WTC11 (cell line): Measurements from ENCODE around the gene PCP2. TPM values are rescaled to one million over a fixed set of nuclear protein-coding genes. Genes with fewer than 3 reads are reported as not detected.

Experiments
- ATAC-seq: fragments of 200-7000 bp; cut with Tn5 transposase; 2 replicates; pipeline ENCODE4 v1.10.0; 2021; ENCODE audit warnings: mild to moderate bottlenecking, moderate library complexity
- CTCF ChIA-PET: fragments of 300-600 bp; sonication (Branson Sonifier 250); formaldehyde crosslinking; loops from one replicate; lab custom pipeline; 2021; ENCODE audit warnings: antibody characterized with exemption; lab: Charles Lee
- POLR2A ChIA-PET: fragments of 350-600 bp; sonication (Branson Sonifier 250); formaldehyde crosslinking; loops from one replicate; lab custom pipeline; 2021; ENCODE audit warnings: antibody characterized with exemption; lab: Charles Lee
- DNase-seq: peaks from one replicate; pipeline ENCODE4 v3.0.0; 2021; ENCODE audit warnings: low spot score
- H3K27ac Mint-ChIP-seq: 2 replicates; pipeline ENCODE4 v1.8.0; 2021; ENCODE audit warnings: mixed read lengths
- H3K27me3 Mint-ChIP-seq: 2 replicates; pipeline ENCODE4 v1.8.0; 2021; ENCODE audit warnings: low read depth, mild to moderate bottlenecking, moderate library complexity, mixed read lengths
- H3K36me3 Mint-ChIP-seq: 2 replicates; pipeline ENCODE4 v1.8.0; 2021; ENCODE audit warnings: mixed read lengths
- H3K4me1 Mint-ChIP-seq: 2 replicates; pipeline ENCODE4 v1.8.0; 2022; ENCODE audit warnings: mixed read lengths
- H3K4me3 Mint-ChIP-seq: 2 replicates; pipeline ENCODE4 v1.8.0; 2021; ENCODE audit warnings: mild to moderate bottlenecking, moderate library complexity, mixed read lengths
- H3K9me3 Mint-ChIP-seq: 2 replicates; pipeline ENCODE4 v1.8.0; 2021; ENCODE audit warnings: mixed read lengths
- CDX4 ChIP-seq: fragments of 250-450 bp; sonication (Bioruptor Pico); IDR thresholded peaks from 2 replicates; pipeline ENCODE4 v1.9.0; 2021; ENCODE audit warnings: moderate library complexity, mild to moderate bottlenecking, inconsistent platforms, borderline replicate concordance
- E2F1 ChIP-seq: sonication (generic); formaldehyde crosslinking; IDR thresholded peaks from 2 replicates; pipeline ENCODE4 v1.8.0; 2022; ENCODE audit warnings: mild to moderate bottlenecking, missing genetic modification reagents
- ELF4 ChIP-seq: sonication (generic); formaldehyde crosslinking; IDR thresholded peaks from 2 replicates; pipeline ENCODE4 v1.8.1; 2022; ENCODE audit warnings: low read depth, mild to moderate bottlenecking, moderate library complexity, missing genetic modification reagents
- ESRRA ChIP-seq: sonication (generic); formaldehyde crosslinking; IDR thresholded peaks from 2 replicates; pipeline ENCODE4 v1.8.1; 2022; ENCODE audit warnings: mild to moderate bottlenecking, missing genetic modification reagents, borderline replicate concordance
- GABPB1 ChIP-seq: sonication (generic); formaldehyde crosslinking; IDR thresholded peaks from 2 replicates; pipeline ENCODE4 v1.8.1; 2023; ENCODE audit warnings: mild to moderate bottlenecking, missing genetic modification reagents
- GRHL2 ChIP-seq: fragments of 250-450 bp; sonication (Bioruptor Pico); IDR thresholded peaks from 2 replicates; pipeline ENCODE4 v1.8.0; 2022; ENCODE audit warnings: mild to moderate bottlenecking, moderate library complexity; ENCODE audit not compliant: insufficient replicate concordance, severe bottlenecking
- IRF2 ChIP-seq: sonication (generic); formaldehyde crosslinking; IDR thresholded peaks from 2 replicates; pipeline ENCODE4 v1.8.0; 2022; ENCODE audit warnings: low read depth, missing genetic modification reagents, borderline replicate concordance
- MXD4 ChIP-seq: fragments of 250-450 bp; sonication (Bioruptor Pico); IDR thresholded peaks from 2 replicates; pipeline ENCODE4 v1.8.0; 2021; ENCODE audit warnings: mild to moderate bottlenecking, moderate library complexity, borderline replicate concordance
- NR3C1 ChIP-seq: sonication (generic); formaldehyde crosslinking; conservative IDR thresholded peaks from 2 replicates; pipeline ENCODE4 v1.8.1; 2023; ENCODE audit warnings: low read depth, mild to moderate bottlenecking, missing genetic modification reagents
- SMAD4 ChIP-seq: sonication (generic); formaldehyde crosslinking; IDR thresholded peaks from 2 replicates; pipeline ENCODE4 v1.8.0; 2022; ENCODE audit warnings: mild to moderate bottlenecking, missing genetic modification reagents
- TP53 ChIP-seq: sonication (generic); formaldehyde crosslinking; IDR thresholded peaks from 2 replicates; pipeline ENCODE4 v1.8.1; 2023; ENCODE audit warnings: mild to moderate bottlenecking, missing genetic modification reagents
- ZNF138 ChIP-seq: sonication (generic); formaldehyde crosslinking; conservative IDR thresholded peaks from 2 replicates; pipeline ENCODE4 v1.8.1; 2022; ENCODE audit warnings: mild to moderate bottlenecking, moderate library complexity, missing genetic modification reagents
- ZNF281 ChIP-seq: sonication (generic); formaldehyde crosslinking; IDR thresholded peaks from 2 replicates; pipeline ENCODE4 v1.8.0; 2023; ENCODE audit warnings: mild to moderate bottlenecking, missing genetic modification reagents
- total RNA-seq: library from RNA; stranded (reverse); gene quantifications from 3 replicates; pipeline ENCODE4 v1.2.3, GENCODE V29; 2021
- TF ChIP-seq, protein P1 (sequence below): sonication (generic); formaldehyde crosslinking; IDR thresholded peaks from 2 replicates; pipeline ENCODE4 v1.8.0; 2023; ENCODE audit warnings: missing genetic modification reagents
- TF ChIP-seq, protein P2 (sequence below): sonication (generic); formaldehyde crosslinking; IDR thresholded peaks from 2 replicates; pipeline ENCODE4 v1.8.1; 2022; ENCODE audit warnings: low read depth, mild to moderate bottlenecking, moderate library complexity, missing genetic modification reagents, borderline replicate concordance
- TF ChIP-seq, protein P3 (sequence below): sonication (generic); formaldehyde crosslinking; IDR thresholded peaks from 2 replicates; pipeline ENCODE4 v1.8.1; 2022; ENCODE audit warnings: low read depth, missing genetic modification reagents, borderline replicate concordance
- TF ChIP-seq, protein P4 (sequence below): sonication (generic); formaldehyde crosslinking; conservative IDR thresholded peaks from 2 replicates; pipeline ENCODE4 v1.8.1; 2023; ENCODE audit warnings: mild to moderate bottlenecking, low read depth, missing genetic modification reagents, moderate library complexity

The PCP2 gene
- total RNA-seq, 1 experiment from 2014 or later = 0.48 TPM

- no peak for ATAC-seq
- POLR2A ChIA-PET = no interaction called here
- peaks cover 10% of the 10 kb centered on the region for H3K36me3 Mint-ChIP-seq
- no peak overlapping the region for H3K27ac Mint-ChIP-seq
- H3K4me1 Mint-ChIP-seq = peaks cover 10% of the 10 kb centered on the region
- no peak for TF ChIP-seq ESRRA (CRISPR knock-in tag)
- TF ChIP-seq, protein P1, sequence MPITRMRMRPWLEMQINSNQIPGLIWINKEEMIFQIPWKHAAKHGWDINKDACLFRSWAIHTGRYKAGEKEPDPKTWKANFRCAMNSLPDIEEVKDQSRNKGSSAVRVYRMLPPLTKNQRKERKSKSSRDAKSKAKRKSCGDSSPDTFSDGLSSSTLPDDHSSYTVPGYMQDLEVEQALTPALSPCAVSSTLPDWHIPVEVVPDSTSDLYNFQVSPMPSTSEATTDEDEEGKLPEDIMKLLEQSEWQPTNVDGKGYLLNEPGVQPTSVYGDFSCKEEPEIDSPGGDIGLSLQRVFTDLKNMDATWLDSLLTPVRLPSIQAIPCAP (CRISPR knock-in tag) = no peak
- TF ChIP-seq, protein P2, sequence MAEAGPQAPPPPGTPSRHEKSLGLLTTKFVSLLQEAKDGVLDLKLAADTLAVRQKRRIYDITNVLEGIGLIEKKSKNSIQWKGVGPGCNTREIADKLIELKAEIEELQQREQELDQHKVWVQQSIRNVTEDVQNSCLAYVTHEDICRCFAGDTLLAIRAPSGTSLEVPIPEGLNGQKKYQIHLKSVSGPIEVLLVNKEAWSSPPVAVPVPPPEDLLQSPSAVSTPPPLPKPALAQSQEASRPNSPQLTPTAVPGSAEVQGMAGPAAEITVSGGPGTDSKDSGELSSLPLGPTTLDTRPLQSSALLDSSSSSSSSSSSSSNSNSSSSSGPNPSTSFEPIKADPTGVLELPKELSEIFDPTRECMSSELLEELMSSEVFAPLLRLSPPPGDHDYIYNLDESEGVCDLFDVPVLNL (CRISPR knock-in tag) = no peak
- TF ChIP-seq ZNF281 (CRISPR knock-in tag) = no peak
- TF ChIP-seq E2F1 (CRISPR knock-in tag) = no peak
- no peak for TF ChIP-seq CDX4 (CRISPR knock-in tag)
- TF ChIP-seq ZNF138 (CRISPR knock-in tag) = no peak
- TF ChIP-seq, protein P3, sequence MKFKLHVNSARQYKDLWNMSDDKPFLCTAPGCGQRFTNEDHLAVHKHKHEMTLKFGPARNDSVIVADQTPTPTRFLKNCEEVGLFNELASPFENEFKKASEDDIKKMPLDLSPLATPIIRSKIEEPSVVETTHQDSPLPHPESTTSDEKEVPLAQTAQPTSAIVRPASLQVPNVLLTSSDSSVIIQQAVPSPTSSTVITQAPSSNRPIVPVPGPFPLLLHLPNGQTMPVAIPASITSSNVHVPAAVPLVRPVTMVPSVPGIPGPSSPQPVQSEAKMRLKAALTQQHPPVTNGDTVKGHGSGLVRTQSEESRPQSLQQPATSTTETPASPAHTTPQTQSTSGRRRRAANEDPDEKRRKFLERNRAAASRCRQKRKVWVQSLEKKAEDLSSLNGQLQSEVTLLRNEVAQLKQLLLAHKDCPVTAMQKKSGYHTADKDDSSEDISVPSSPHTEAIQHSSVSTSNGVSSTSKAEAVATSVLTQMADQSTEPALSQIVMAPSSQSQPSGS (CRISPR knock-in tag) = no peak
- TF ChIP-seq NR3C1 (CRISPR knock-in tag) = no peak
- no peak for TF ChIP-seq IRF2 (CRISPR knock-in tag)
- no peak for TF ChIP-seq SMAD4
- TF ChIP-seq ELF4 (CRISPR knock-in tag) = no peak
- TF ChIP-seq MXD4 = no peak
- TF ChIP-seq, protein P4, sequence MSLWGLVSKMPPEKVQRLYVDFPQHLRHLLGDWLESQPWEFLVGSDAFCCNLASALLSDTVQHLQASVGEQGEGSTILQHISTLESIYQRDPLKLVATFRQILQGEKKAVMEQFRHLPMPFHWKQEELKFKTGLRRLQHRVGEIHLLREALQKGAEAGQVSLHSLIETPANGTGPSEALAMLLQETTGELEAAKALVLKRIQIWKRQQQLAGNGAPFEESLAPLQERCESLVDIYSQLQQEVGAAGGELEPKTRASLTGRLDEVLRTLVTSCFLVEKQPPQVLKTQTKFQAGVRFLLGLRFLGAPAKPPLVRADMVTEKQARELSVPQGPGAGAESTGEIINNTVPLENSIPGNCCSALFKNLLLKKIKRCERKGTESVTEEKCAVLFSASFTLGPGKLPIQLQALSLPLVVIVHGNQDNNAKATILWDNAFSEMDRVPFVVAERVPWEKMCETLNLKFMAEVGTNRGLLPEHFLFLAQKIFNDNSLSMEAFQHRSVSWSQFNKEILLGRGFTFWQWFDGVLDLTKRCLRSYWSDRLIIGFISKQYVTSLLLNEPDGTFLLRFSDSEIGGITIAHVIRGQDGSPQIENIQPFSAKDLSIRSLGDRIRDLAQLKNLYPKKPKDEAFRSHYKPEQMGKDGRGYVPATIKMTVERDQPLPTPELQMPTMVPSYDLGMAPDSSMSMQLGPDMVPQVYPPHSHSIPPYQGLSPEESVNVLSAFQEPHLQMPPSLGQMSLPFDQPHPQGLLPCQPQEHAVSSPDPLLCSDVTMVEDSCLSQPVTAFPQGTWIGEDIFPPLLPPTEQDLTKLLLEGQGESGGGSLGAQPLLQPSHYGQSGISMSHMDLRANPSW = no peak
- no peak for TF ChIP-seq TP53 (CRISPR knock-in tag)
- TF ChIP-seq GABPB1 (CRISPR knock-in tag) = no peak
- no peak for TF ChIP-seq GRHL2 (CRISPR knock-in tag)
- CTCF ChIA-PET = interaction anchor here (1.4 to 5.3 kb wide), 5 partner anchors 10 to 75 kb away, joined by 4 to 87 read pairs (median 9); partner anchors contain the start of genes CAMSAP3, PET100, TRAPPC5 and XAB2
- H3K4me3 Mint-ChIP-seq = no peak overlapping the region
- H3K9me3 Mint-ChIP-seq = no peaks in the 10 kb centered on the region
- no peak for DNase-seq
- H3K27me3 Mint-ChIP-seq = no peaks in the 10 kb centered on the region
These were observed 27.2 kb downstream of the PCP2 start for GRCh38 chr19:7606289-7606688.
